Left forelimb (tissue), 1 donor: ENCODE results near the gene PPP1CA.

Experiments used
- DNase-seq: peaks from one replicate; pipeline ENCODE4 v3.0.0-alpha.2; 2018; ENCODE audit warnings: low spot score

Gene PPP1CA

DNA sequence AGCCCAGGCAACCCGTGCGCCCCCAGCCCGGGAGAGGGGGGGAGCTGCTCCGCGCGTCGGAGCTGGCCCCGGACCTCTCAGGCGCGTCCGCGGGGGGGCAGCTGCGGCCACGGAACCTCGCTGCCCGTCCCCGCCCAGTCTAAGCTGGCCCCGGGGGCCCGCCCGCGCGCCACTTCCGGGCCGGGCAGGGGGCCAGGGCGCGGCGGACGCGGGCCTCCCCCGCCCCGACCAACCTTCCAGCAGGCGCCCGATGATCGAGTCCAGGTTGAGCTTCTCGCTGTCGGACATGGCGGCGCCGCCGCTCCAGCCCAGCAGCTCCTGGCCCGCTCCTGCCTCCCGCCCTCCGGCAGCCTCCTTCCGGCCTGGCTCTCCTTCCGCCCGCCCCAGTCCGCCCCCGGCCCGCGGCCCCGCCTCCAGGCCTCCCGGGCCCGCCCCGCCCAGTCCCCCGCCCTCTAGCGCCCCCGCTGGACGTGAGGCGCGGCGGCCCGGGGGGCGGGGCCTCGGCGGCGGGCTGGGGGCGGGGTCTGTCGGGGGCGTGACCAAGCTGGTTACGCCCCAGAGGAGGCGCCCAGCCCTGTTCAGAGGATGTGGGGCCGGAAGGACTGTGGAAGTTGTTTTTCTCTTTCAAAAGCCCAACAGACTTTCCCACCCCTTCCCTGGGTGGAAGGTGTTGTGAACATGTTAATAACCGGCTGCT is at the start of gene PPP1CA:
Gene PPP1CA, minus strand, starts transcription at position 364 of the 697 bp plus-strand sequence. Its CDS starts 76 bp downstream, at position 288.
- DNase-seq = peak; percentile 97

GRCh38 chr11:67450796-67451657 is 49.4 kb upstream of the PPP1CA start:
- DNase-seq = no peak

DNA sequence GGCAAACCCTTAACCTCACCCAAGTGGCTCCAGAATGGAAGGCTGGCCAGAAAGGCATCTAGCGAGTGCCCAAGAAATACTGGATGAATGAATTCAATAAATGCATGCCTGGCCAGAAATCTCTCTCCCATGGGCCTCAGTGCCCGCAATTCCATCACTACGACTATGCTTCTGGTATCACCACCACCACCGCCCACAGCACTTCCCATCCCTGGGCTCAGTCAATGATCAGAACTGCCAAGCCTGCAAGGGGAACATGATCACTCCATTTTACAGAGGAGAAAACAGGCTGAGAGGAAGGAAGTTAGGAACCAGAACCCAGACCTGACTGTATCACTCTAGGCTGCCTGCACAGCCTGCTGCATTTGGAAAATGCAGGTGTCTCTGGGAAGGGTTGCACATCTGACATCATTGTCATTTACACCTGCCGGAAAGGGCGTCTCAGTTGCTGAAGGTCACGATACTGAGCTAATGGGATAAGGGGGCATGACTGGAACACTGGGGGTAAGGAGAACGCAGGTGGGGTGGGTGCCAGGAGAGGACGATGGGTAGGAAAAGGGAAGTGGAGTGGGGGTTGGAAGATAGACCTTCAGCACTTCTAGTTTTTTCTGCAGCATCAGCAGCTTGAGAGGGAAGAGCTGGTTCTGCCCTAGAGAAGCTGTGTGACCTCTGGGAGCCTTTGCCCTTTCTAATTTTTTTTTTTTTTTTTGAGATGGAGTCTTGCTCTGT is 47.6 kb upstream of the PPP1CA start:
- no peak for DNase-seq

DNA sequence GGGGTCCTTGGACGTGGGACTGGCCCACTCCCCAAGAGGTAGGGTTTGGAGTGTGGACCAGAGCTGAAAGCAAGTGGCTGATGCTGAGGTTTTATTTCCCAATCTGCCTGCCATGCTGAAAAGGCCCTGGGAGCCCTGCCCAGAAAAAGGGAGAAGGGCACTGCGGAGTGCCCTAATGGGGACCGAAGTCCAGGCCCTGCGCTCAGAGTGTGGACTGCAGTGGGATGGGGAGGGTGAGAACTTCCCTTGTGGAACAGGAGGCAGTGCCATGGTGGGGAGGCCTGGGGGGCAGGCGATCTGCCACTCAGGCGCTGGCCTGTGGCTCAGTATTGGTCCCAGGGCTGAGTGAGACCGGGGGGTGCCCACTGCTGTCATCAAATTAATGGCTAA is 46.6 kb upstream of the PPP1CA start:
- DNase-seq = no peak

GRCh38 chr11:67445515-67445914 is 43.9 kb upstream of the PPP1CA start:
- DNase-seq = no peak

- no peak for DNase-seq
These were observed 41.1 kb upstream of the PPP1CA start for GRCh38 chr11:67442504-67443404.

DNA sequence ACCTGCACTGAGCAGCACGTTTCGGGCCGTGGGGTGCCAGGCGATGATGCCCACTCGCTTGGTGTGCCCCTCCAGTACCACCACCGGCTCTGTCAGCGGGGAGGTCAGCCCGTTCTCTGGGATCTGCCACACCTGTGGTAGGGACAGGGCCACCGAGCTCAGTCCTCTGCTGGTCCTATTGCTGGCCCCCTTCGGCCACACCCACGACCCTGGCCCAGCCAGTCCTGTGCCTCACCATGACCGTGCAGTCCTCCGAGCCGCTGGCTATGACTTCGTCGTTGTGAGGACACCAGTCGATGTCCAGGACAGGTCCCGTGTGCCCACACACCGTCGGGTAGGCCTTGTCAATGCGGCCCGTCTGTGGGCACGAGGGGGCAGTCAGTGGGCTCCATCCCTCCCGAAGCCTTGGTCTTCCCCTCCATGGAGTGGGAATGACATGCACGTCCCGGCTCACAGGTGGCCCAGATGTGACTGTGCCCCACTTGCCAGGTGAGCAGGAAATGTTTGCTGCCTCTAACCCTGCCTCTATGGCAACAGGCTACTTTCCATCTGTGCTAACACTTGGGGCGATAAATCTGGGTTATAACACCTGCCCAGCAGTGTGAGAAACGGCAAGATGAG is 40.2 kb upstream of the PPP1CA start:
- no peak for DNase-seq

DNA sequence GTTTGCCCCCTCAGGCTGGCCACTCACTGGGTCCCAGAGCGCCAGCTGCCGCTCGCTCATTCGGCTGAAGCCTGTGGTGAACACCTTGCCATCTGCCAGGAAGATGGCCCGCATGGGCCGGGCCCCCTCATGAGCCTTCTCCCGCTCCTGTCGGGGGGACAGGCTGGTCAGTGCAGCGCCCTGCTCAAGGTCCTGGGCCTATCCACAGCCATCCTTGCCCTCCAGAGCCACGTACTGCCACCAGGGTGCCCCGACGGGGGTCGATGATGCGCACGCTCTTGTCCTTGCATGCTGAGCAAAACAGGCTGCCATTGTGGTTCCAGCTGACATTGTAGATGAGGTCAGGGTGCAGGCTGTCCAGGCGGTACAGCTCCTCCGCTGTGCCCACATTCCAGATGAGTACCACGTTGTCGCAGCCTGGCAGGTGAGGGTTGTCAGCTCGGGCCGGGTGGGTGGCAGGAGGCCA is 39.5 kb upstream of the PPP1CA start:
- no peak for DNase-seq

GRCh38 chr11:67440229-67441097 is 38.8 kb upstream of the PPP1CA start:
- no peak for DNase-seq

GRCh38 chr11:67439321-67440228 is 37.9 kb upstream of the PPP1CA start:
- no peak for DNase-seq

DNA sequence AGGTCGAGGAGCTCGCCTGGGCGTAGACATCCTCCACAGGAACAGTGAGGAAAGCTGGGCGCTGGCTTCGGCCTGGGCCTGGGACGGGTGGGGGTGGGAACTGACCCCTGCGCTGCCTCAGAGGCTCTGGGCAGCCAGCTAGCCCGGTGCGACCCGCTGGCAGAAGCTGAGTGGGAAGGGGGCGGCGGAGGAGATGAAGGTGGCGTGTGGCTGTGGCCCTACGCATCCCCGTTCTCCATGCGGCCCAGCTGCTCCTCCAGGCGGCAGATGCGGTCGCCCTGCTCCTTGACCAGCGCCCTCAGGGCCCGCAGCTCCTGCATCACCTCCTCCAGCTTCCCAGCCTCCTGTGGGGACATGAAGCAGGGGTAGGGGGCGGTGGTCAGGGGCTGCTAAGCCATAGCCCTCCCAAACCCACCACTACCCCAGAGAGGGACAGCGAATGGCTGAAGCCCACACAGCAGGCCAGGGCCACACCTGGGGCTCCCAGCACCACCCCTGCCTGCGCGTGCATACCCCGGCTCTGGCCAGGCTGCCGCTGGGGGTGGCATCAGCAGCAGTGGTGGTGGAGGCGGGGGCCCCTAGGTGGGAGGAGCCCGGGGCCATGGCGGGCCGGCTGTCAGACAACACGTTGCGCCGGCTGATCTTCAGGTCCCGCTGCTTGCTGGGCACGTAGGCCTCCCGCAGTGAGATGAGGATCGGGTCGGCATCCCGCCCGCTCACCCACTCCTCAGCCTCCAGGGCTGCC is 36.7 kb upstream of the PPP1CA start:
- no peak for DNase-seq

DNA sequence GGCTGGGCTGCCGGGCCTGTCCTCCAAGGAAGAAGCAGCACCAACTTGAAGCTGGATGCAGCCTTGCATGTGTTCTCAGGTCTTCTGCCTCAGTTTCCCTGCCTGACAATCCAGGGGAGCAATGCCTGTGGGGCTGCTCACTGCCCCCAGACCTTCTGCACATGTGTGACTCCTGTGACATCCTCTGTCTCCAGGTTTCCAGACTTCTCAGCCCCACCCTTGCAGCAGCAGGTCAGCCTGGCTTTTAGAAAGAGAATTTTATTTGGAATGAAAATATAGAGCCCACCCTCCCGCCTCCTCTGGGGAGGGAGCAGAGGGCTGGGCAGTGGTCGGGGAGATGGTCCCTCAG is 36.1 kb upstream of the PPP1CA start:
- no peak for DNase-seq

DNA sequence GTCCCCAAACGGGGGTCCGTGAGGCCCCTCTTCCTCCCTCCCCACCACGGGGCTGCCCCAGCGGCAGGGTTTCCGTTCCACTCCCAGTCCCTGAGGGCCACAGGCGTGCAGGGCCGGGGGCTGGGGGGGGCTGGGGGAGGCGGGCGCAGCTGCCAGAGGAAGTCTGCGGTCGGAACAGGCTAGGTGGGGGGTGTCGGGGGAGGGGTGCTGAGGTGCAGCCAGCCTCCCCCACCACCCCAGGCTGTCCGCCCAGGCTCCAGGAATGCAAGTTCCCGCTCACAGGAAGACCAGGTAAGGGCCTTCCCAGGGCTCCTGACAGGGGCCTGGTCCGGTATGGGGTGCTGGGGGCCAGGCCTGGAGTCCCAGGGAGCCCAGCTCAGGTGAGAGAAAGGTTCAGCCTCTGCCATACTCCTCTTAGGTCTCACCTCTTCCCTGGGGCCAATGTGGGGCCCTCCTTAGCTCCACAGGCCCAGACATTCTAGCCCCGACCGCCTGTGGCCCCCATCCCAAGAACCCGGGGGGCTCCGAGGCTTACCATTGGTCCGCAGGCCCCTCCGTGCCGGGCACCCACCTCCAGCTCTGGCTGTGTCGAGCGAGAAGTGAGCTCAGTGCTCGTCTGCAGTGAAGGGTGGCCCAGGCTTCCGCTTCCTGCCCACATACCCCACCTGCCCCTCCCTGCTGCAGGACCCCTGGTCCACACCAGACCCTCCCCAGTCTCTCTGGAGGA is 35.6 kb upstream of the PPP1CA start, which contains the start of gene PTPRCAP:
Gene PTPRCAP, minus strand, starts transcription at position 601 of the 727 bp plus-strand sequence. Its CDS starts 63 bp downstream, at position 538.
- DNase-seq = no peak

DNA sequence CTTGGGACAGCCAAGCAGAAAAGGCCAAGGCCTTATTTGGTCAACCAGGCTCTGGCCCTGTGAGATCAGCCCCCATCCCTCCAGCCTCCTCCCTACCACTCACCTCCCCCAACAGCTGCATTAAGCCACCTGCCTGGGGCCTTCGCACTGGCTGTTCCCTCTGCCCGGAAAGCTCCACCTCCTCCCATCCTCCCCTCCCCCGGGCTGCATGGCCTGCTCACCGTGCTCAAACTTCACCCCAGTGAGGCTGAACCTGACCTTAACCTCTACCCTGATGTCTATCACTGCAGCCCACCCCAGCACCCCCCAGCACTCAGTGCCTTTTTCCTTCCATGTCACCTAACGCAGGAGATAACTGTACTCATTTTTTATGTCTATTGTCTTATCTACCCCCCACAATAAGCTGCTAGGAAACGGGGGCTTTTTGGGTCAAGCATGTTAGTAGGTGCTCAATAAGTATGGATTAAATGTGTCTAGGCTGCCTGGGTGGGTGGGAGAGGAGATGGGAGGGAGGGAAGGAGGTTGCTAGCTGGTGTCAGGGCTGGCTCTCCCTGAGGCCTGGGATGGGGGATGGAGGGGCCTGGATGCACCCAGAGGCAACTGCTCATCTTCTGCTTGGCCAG is 34.9 kb upstream of the PPP1CA start:
- no peak for DNase-seq

- DNase-seq = no peak
These were observed 34.2 kb upstream of the PPP1CA start for GRCh38 chr11:67435727-67436458.

- no peak for DNase-seq
These were observed 33.5 kb upstream of the PPP1CA start for GRCh38 chr11:67435031-67435726.
